A549 (cell line): ENCODE measurements around the gene TOMM40L. TPM values are rescaled to one million over a fixed set of nuclear protein-coding genes. Genes with fewer than 3 reads are reported as not detected.
A peak's percentile ranks its signal among the peaks of the same experiment; 100 is the strongest.

Experiments used
- ATAC-seq, 2 experiments: fragments of 200-7000 bp in 1 of 2; fragments of >200 bp in 1 of 2; cut with Nextera tagmentation in 1 of 2; cut with Tn5 transposase in 1 of 2; 3 replicates each; pipeline versions ENCODE4 v1.8.0 to v1.9.1; 2018 to 2020; ENCODE audit warnings: mild to moderate bottlenecking in 1 of 2, moderate library complexity in 1 of 2
- CTCF ChIA-PET: fragments of 300-600 bp; sonication (Branson Sonifier 250); formaldehyde crosslinking; extraction: SDS; loops from one replicate; lab custom pipeline; 2021; ENCODE audit warnings: antibody characterized with exemption, inconsistent platforms; lab: Yijun Ruan, JAX
- POLR2A ChIA-PET: fragments of 350-600 bp; formaldehyde crosslinking; extraction: SDS; loops from one replicate; lab custom pipeline; 2021; ENCODE audit warnings: antibody characterized with exemption, inconsistent platforms; lab: Yijun Ruan, JAX
- DNase-seq, 2 experiments: peaks; one replicate each; pipeline versions ENCODE4 v3.0.0 to v3.0.0-alpha.2; 2011 to 2016; ENCODE audit warnings: low read depth in 1 of 2, low spot score in 1 of 2
- FAIRE-seq: peaks from 2 replicates; lab custom pipeline; 2011; peaks lifted over from hg19 to GRCh38; lab: Jason Lieb, UNC
- H3K27ac ChIP-seq, 2 experiments: fragments of >200 bp; sonication (Bioruptor Twin); formaldehyde crosslinking; 3 replicates each; pipeline ENCODE4 v1.5.1; 2016 to 2017
- H3K4me1 ChIP-seq: fragments of >200 bp; sonication (Bioruptor Twin); formaldehyde crosslinking; 3 replicates; pipeline ENCODE4 v1.6.1; 2016
- H3K4me2 ChIP-seq: fragments of >200 bp; sonication (Bioruptor Twin); formaldehyde crosslinking; 3 replicates; pipeline ENCODE4 v1.6.1; 2016
- H3K4me3 ChIP-seq: fragments of >200 bp; sonication (Bioruptor Twin); formaldehyde crosslinking; 3 replicates; pipeline ENCODE4 v1.5.1; 2016
- H3K9me3 ChIP-seq: fragments of >200 bp; sonication (Bioruptor Twin); formaldehyde crosslinking; 3 replicates; pipeline ENCODE4 v1.6.1; 2016
- CBX8 ChIP-seq: fragments of 200-600 bp; sonication (generic); IDR thresholded peaks from 2 replicates; pipeline ENCODE4 v1.6.1; 2016
- EHF ChIP-seq: fragments of 250-450 bp; sonication (Bioruptor Pico); IDR thresholded peaks from 2 replicates; pipeline ENCODE4 v1.5.0; 2020; ENCODE audit warnings: mild to moderate bottlenecking
- EP300 ChIP-seq, 2 experiments: fragments of >200 bp; sonication (Bioruptor Twin); formaldehyde crosslinking; IDR thresholded peaks; 2 replicates in 1 of 2; 3 replicates in 1 of 2; pipeline ENCODE4 v1.6.1; 2016 to 2017
- ESRRA ChIP-seq: fragments of 150-350 bp; IDR thresholded peaks from 2 replicates; pipeline ENCODE4 v1.6.1; 2014; ENCODE audit warnings: mild to moderate bottlenecking, low read length, borderline replicate concordance
- FOSB ChIP-seq: fragments of 250-450 bp; sonication (Bioruptor Pico); IDR thresholded peaks from 2 replicates; pipeline ENCODE4 v1.5.0; 2020; ENCODE audit warnings: mild to moderate bottlenecking, moderate library complexity
- FOXS1 ChIP-seq: fragments of 250-450 bp; sonication (Bioruptor Pico); IDR thresholded peaks from 2 replicates; pipeline ENCODE4 v1.5.0; 2020; ENCODE audit warnings: mild to moderate bottlenecking, moderate library complexity
- HDAC2 ChIP-seq: fragments of 200-600 bp; sonication (generic); IDR thresholded peaks from 2 replicates; pipeline ENCODE4 v1.6.1; 2016
- HOXA7 ChIP-seq: fragments of 250-450 bp; sonication (Bioruptor Pico); IDR thresholded peaks from 2 replicates; pipeline ENCODE4 v1.5.0; 2020; ENCODE audit warnings: mild to moderate bottlenecking, moderate library complexity
- HOXB13 ChIP-seq: fragments of 250-450 bp; sonication (Bioruptor Pico); IDR thresholded peaks from 2 replicates; pipeline ENCODE4 v1.5.0; 2020; ENCODE audit warnings: low read depth, mild to moderate bottlenecking, moderate library complexity
- HOXB5 ChIP-seq: fragments of 250-450 bp; sonication (Bioruptor Pico); IDR thresholded peaks from 2 replicates; pipeline ENCODE4 v1.5.0; 2020; ENCODE audit warnings: mild to moderate bottlenecking, moderate library complexity
- MAFK ChIP-seq: fragments of 450-650 bp; IDR thresholded peaks from 2 replicates; pipeline ENCODE4 v1.6.1; 2014; ENCODE audit not compliant: partially characterized antibody
- NFE2L2 ChIP-seq: fragments of 150-350 bp; conservative IDR thresholded peaks from 2 replicates; pipeline ENCODE4 v1.6.1; 2014; ENCODE audit warnings: low read length
- POLR2A ChIP-seq: IDR thresholded peaks from 2 replicates; pipeline ENCODE4 v1.6.1; 2012; ENCODE audit warnings: mild to moderate bottlenecking, low read length
- POLR2AphosphoS2 ChIP-seq: conservative IDR thresholded peaks from 2 replicates; pipeline ENCODE4 v1.6.1; 2012; ENCODE audit warnings: low read length, improper control_type of control experiment, inconsistent platforms
- RAD21 ChIP-seq, 2 experiments: fragments of >200 bp in 1 of 2; sonication (Bioruptor Twin) in 1 of 2; formaldehyde crosslinking in 1 of 2; IDR thresholded peaks in 1 of 2; conservative IDR thresholded peaks in 1 of 2; 2 replicates in 1 of 2; 3 replicates in 1 of 2; pipeline ENCODE4 v1.6.1; 2012 to 2018; ENCODE audit warnings: inconsistent platforms in 1 of 2
- RARB ChIP-seq: fragments of 250-450 bp; sonication (Bioruptor Pico); IDR thresholded peaks from 2 replicates; pipeline ENCODE4 v1.8.0; 2021; ENCODE audit warnings: mild to moderate bottlenecking, moderate library complexity
- RCOR1 ChIP-seq: fragments of 150-350 bp; IDR thresholded peaks from 2 replicates; pipeline ENCODE4 v1.6.1; 2014; ENCODE audit warnings: antibody characterized with exemption, low read length, low read depth
- RFX5 ChIP-seq: fragments of 450-650 bp; IDR thresholded peaks from 2 replicates; pipeline ENCODE4 v1.7.1; 2014; ENCODE audit warnings: antibody characterized with exemption, mild to moderate bottlenecking, moderate library complexity
- RNF2 ChIP-seq: fragments of 200-600 bp; sonication (generic); IDR thresholded peaks from 2 replicates; pipeline ENCODE4 v1.6.1; 2016; ENCODE audit warnings: low read depth, mild to moderate bottlenecking, antibody characterized with exemption, moderate library complexity, borderline replicate concordance
- SMC3 ChIP-seq: fragments of >200 bp; sonication (Bioruptor Twin); formaldehyde crosslinking; IDR thresholded peaks from 3 replicates; pipeline ENCODE4 v1.6.1; 2018; ENCODE audit warnings: inconsistent platforms
- SREBF2 ChIP-seq: fragments of 450-650 bp; IDR thresholded peaks from 2 replicates; pipeline ENCODE4 v1.6.1; 2014; ENCODE audit warnings: mild to moderate bottlenecking, moderate library complexity
- ZFP36 ChIP-seq: fragments of 450-650 bp; IDR thresholded peaks from 2 replicates; pipeline ENCODE4 v1.6.1; 2014; ENCODE audit warnings: borderline replicate concordance; ENCODE audit not compliant: partially characterized antibody
- WGBS: methylation state at CpG from one replicate; pipeline ENCODE4 v1.1.6; 2017; ENCODE audit errors: missing lambda C conversion rate; 5-methylcytosine and 5-hydroxymethylcytosine counted together
- polyA plus RNA-seq, 4 experiments: library from polyadenylated mRNA; depleted of rRNA in 3 of 4; stranded (reverse); fragments of >200 nt; fragmentation: RNase III in 1 of 4; extraction: RNeasy Plus Mini Kit Qiagen cat#74134 plus additional on column Dnase treatment in 1 of 4; gene quantifications; 2 replicates in 3 of 4; 3 replicates in 1 of 4; pipeline ENCODE4 v1.2.3, GENCODE V29; 2011 to 2017
- TF ChIP-seq, protein P1 (sequence below): fragments of 150-350 bp; IDR thresholded peaks from 2 replicates; pipeline ENCODE4 v1.6.1; 2014; ENCODE audit warnings: low read depth, mild to moderate bottlenecking, low read length

The TOMM40L gene
- polyA plus RNA-seq, 2 of the 4 experiments (the other 2 are of a cell fraction) = 6.3 to 10.2 TPM

- DNase-seq (no peak), ATAC-seq (peak in 1 of 2 experiments; percentile 13; a peak in 2 of 6 replicates), FAIRE-seq (no peak)
- no peak for TF ChIP-seq SMC3
- TF ChIP-seq NFE2L2 = no peak
- TF ChIP-seq FOSB (CRISPR knock-in tag) = no peak
- no peak for TF ChIP-seq POLR2A
- no peak for TF ChIP-seq HOXB13
- TF ChIP-seq EP300 (IDR thresholded peaks at IDR 0.05) = no peak
- TF ChIP-seq, protein P1, sequence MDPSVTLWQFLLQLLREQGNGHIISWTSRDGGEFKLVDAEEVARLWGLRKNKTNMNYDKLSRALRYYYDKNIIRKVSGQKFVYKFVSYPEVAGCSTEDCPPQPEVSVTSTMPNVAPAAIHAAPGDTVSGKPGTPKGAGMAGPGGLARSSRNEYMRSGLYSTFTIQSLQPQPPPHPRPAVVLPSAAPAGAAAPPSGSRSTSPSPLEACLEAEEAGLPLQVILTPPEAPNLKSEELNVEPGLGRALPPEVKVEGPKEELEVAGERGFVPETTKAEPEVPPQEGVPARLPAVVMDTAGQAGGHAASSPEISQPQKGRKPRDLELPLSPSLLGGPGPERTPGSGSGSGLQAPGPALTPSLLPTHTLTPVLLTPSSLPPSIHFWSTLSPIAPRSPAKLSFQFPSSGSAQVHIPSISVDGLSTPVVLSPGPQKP = no peak
- no peak for TF ChIP-seq EHF
- TF ChIP-seq RFX5 = no peak
- TF ChIP-seq HOXB5 (CRISPR knock-in tag) = no peak
- TF ChIP-seq ZFP36 = no peak
- H3K27ac ChIP-seq = no peak overlapping the region
- H3K4me2 ChIP-seq = no peak overlapping the region
- WGBS = 60% methylated on average over 3 of the region's 3 CpGs
- ChIA-PET CTCF (interaction anchor here (0.9 to 1.8 kb wide), 3 partner anchors 13 to 141 kb away, joined by 3 to 9 read pairs (median 4); no protein-coding TSS in a partner anchor), POLR2A (no interaction called here)
- H3K4me1 ChIP-seq = no peaks in the 10 kb centered on the region
- no peaks in the 10 kb centered on the region for H3K9me3 ChIP-seq
- no peak overlapping the region for H3K4me3 ChIP-seq
Observed at GRCh38 chr1:161241682-161242081, 15.8 kb downstream of the TOMM40L start.

- TF ChIP-seq HOXA7 (CRISPR knock-in tag) (no peak), ESRRA (no peak), HOXB13 (no peak), RARB (CRISPR knock-in tag) (no peak), MAFK (no peak), RNF2 (no peak), EP300 (IDR thresholded peaks at IDR 0.05) (no peak), CBX8 (no peak), SREBF2 (no peak), FOXS1 (CRISPR knock-in tag) (no peak)
- TF ChIP-seq, all 56 proteins: peak for 0
- DNase-seq (no peak), ATAC-seq (no peak), FAIRE-seq (no peak)
- WGBS = 80% methylated on average over 2 of the region's 2 CpGs
- CTCF ChIA-PET = interaction anchor here (0.9 to 1.8 kb wide), 3 partner anchors 14 to 50 kb away, joined by 3 to 9 read pairs (median 4); no protein-coding TSS in a partner anchor
- H3K4me1 ChIP-seq = no peaks in the 10 kb centered on the region
- no peak overlapping the region for H3K27ac ChIP-seq
- POLR2A ChIA-PET = no interaction called here
- H3K9me3 ChIP-seq = no peaks in the 10 kb centered on the region
- H3K4me3 ChIP-seq = no peak overlapping the region
- H3K4me2 ChIP-seq = no peak overlapping the region
Observed at GRCh38 chr1:161242313-161242712, 16.5 kb downstream of the TOMM40L start.

DNA sequence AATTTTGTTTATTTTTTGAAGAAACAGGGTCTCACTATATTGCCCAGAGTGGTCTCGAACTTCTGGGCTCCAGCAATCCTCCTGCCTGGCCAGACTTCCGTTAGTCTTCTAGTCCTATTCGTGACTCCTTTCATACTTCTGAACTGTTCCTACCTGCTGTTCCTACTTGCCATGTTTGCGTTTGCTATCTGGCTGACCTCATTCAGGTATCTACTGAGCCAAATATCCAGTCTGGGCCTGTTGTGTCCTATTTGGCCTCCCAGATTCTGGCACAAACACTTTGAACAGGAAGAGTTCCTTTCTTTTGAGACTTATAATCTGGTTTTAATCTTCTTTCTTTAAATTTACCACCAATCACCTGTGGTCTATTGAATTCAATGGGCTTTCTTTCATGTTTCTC, 19.0 kb downstream of the TOMM40L start:
- ChIA-PET CTCF (interaction anchor here (1.7 kb wide), 1 partner anchor 130 kb away, joined by 3 read pairs; no protein-coding TSS in a partner anchor), POLR2A (no interaction called here)
- no peak overlapping the region for H3K27ac ChIP-seq
- FAIRE-seq (no peak), DNase-seq (no peak), ATAC-seq (no peak)
- no peak overlapping the region for H3K4me2 ChIP-seq
- no peak for TF ChIP-seq RCOR1
- TF ChIP-seq RAD21 (conservative IDR thresholded peaks at IDR 0.05 in 1 of 2, IDR thresholded peaks at IDR 0.05 in 1 of 2) = no peak
- TF ChIP-seq HDAC2 = no peak
- TF ChIP-seq POLR2AphosphoS2 = no peak
- no peak for TF ChIP-seq RNF2
- no peak for TF ChIP-seq CBX8
- no peak for TF ChIP-seq FOXS1 (CRISPR knock-in tag)
- no peak for TF ChIP-seq ESRRA
- H3K4me1 ChIP-seq = no peaks in the 10 kb centered on the region
- WGBS = 72% methylated on average over 4 of the region's 4 CpGs
- no peak overlapping the region for H3K4me3 ChIP-seq
- no peaks in the 10 kb centered on the region; the same call in 2 of the 3 replicates for H3K9me3 ChIP-seq
